ENCODE measurements around the gene KLB. TPM values are rescaled to one million over a fixed set of nuclear protein-coding genes. Genes with fewer than 3 reads are reported as not detected.
A peak's percentile ranks its signal among the peaks of the same experiment; 100 is the strongest.
"Not testable (repeated sequence)": the region's sequence is repeated elsewhere in the genome, so short reads cannot be mapped to it uniquely, and the experiment has no call there.

Gene KLB
- total RNA-seq (under 1 TPM in 1 of 2 experiments, not detected in 1; 0.05 TPM), polyA plus RNA-seq (under 1 TPM in 1 of 3 donors, not detected in 2; 0.03 TPM), total RNA-seq (0 to 0.09 (median 0) reads per million in 6 experiments)

GRCh38 chr4:39406763-39407583 lies at the start of gene KLB:
Gene KLB, plus strand, starts transcription at chr4:39406930. Its CDS starts 20 bp downstream, at chr4:39406950.
- Mint-ChIP-seq H3K4me1 (no peaks in the 10 kb centered on the region), H3K27me3 (no peaks in the 10 kb centered on the region), H3K9me3 (no peaks in the 10 kb centered on the region), H3K27ac (no peak within 1 kb of the TSS), H3K36me3 (no peaks in the 10 kb centered on the region), H3K4me3 (no peak within 1 kb of the TSS)
- no peak for DNase-seq
- POLR2A ChIA-PET = no interaction called here
- no peak for ATAC-seq

DNA sequence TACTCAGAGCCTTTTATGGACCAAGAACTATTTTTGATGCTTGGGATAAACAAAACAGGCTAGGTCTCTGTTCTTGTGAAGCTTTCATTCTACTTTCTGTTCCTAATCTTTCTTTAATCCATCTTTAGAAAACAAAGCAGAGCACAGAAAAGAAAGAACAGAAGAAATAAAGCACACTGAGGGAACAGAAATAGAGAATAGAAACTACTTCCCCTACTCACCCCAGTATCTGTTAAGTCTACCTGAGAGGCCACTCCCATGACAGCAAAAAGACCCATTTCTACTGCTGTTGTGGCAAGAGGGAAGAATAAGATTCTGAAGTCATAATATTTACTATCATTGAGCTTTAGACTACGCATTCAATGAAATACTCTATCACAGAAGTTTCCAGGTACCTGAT lies 49.7 kb upstream of the KLB start:
- POLR2A ChIA-PET = interaction anchor here (1.8 kb wide), 1 partner anchor 10 kb away, joined by 7 read pairs; the partner anchor contains the start of gene RFC1
- Mint-ChIP-seq H3K4me3 (peak overlapping the region in 2 of 10 donors; percentile 9 to 15), H3K4me1 (peaks cover 23 to 70% (median 55%) of the 10 kb centered on the region in 4 donors), H3K27ac (peak overlapping the region; percentile 13 to 76 (median 66)), H3K27me3 (no peaks in the 10 kb centered on the region), H3K36me3 (peaks cover 0 to 4% (median 0%) of the 10 kb centered on the region in 3 donors), H3K9me3 (no peaks in the 10 kb centered on the region)
- ATAC-seq (no peak), DNase-seq (no peak)

DNA sequence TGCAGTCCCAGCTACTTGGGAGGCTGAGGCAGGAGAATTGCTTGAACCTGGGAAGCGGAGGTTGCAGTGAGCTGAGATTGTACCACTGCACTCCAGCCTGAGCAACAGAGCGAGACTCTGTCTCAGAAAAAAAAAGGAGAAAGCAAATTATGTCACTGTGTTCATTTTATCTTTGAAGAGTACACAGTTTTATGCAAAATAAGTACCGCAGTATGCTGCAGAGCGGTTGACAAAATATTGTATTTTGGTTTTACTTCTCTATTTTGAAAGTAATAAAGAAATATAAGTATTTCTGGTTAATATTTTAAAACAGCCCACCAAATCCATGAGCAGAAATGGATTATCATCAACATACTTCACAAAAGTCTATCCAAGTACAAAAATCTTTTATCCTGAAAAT lies 46.1 kb upstream of the KLB start:
- DNase-seq, H3K27ac Mint-ChIP-seq, H3K4me3 Mint-ChIP-seq, H3K27me3 Mint-ChIP-seq, ATAC-seq, H3K9me3 Mint-ChIP-seq, H3K36me3 Mint-ChIP-seq, POLR2A ChIA-PET: not testable (repeated sequence)
- H3K4me1 Mint-ChIP-seq = peaks cover 17 to 68% (median 48%) of the 10 kb centered on the region in 4 donors

DNA sequence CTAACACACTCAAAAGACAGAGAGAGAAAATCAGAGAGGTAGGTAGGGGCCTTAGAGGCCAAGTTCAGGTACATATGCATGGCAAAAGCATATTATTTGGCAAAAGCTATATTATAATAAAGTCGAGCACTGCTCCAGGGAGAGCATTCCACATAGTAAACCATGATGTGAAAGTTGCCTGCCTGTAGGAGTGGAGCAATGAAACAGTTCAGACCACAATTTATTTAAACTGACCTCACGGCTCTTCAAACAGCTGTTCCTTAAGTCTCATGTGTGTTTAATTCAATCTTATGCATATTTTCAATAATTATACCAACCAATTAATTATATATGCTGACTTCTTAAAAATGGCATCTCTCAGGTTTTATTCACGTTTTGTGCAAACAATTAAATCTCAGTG lies 43.9 kb upstream of the KLB start:
- Mint-ChIP-seq H3K36me3 (peaks cover 0 to 7% (median 0%) of the 10 kb centered on the region in 3 donors), H3K27ac (peak overlapping the region in 5 of 10 donors; percentile 6 to 61 (median 45)), H3K9me3 (no peaks in the 10 kb centered on the region), H3K4me3 (peak overlapping the region in 6 of 10 donors; percentile 7 to 33 (median 14)), H3K27me3 (no peaks in the 10 kb centered on the region), H3K4me1 (peaks cover 19 to 57% (median 50%) of the 10 kb centered on the region in 4 donors)
- POLR2A ChIA-PET = interaction anchor here (0.5 kb wide), 1 partner anchor 26 kb away, joined by 6 read pairs; no protein-coding TSS in a partner anchor
- ATAC-seq (no peak), DNase-seq (no peak)

DNA sequence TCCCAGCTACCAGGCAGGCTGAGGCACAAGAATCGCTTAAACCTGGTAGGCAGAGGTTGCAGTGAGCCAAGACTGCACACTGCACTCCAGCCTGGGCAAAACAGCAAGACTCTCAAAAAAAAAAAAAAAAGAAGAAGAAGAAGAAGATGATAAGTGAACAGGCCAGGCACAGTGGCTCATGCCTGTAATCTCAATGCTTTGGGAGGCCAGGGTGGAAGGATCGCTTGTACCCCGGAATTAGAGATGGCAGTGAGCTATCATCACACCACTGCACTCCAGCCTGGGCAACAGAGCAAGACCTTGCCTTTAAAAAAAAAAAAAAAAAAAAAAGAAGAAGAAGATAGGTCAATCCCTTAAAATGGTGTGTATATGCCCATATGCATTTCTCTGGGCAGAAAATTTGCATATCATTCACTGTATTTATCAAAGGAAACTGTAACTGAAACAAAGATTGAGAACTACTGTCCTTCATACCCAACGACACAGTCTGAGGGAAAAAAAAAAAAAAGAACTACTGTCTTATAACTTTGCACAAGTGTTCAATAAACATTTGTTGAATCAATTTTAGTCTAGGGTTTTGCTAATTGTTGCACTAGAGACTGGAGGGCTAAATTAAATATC lies 42.8 kb upstream of the KLB start:
- DNase-seq = no peak
- H3K4me1 Mint-ChIP-seq = peaks cover 17 to 51% (median 45%) of the 10 kb centered on the region in 4 donors
- H3K27ac Mint-ChIP-seq = peak overlapping the region in 7 of 10 donors; percentile 0 to 68 (median 7)
- peak overlapping the region in 9 of 10 donors; percentile 33 to 94 (median 69) for H3K4me3 Mint-ChIP-seq
- POLR2A ChIA-PET = interaction anchor here (0.7 to 3.6 kb wide), 3 partner anchors 10 to 95 kb away, joined by 4 to 38 read pairs (median 23); partner anchors contain the start of genes LIAS and RPL9
- no peaks in the 10 kb centered on the region for H3K27me3 Mint-ChIP-seq
- no peaks in the 10 kb centered on the region for H3K9me3 Mint-ChIP-seq
- peaks cover 0 to 7% (median 0%) of the 10 kb centered on the region in 3 donors for H3K36me3 Mint-ChIP-seq
- ATAC-seq = no peak

GRCh38 chr4:39365360-39365759 lies 41.4 kb upstream of the KLB start:
- Mint-ChIP-seq H3K9me3 (peaks cover 0 to 3% (median 0%) of the 10 kb centered on the region in 9 donors), H3K27me3 (no peaks in the 10 kb centered on the region)
- ATAC-seq = no peak

DNA sequence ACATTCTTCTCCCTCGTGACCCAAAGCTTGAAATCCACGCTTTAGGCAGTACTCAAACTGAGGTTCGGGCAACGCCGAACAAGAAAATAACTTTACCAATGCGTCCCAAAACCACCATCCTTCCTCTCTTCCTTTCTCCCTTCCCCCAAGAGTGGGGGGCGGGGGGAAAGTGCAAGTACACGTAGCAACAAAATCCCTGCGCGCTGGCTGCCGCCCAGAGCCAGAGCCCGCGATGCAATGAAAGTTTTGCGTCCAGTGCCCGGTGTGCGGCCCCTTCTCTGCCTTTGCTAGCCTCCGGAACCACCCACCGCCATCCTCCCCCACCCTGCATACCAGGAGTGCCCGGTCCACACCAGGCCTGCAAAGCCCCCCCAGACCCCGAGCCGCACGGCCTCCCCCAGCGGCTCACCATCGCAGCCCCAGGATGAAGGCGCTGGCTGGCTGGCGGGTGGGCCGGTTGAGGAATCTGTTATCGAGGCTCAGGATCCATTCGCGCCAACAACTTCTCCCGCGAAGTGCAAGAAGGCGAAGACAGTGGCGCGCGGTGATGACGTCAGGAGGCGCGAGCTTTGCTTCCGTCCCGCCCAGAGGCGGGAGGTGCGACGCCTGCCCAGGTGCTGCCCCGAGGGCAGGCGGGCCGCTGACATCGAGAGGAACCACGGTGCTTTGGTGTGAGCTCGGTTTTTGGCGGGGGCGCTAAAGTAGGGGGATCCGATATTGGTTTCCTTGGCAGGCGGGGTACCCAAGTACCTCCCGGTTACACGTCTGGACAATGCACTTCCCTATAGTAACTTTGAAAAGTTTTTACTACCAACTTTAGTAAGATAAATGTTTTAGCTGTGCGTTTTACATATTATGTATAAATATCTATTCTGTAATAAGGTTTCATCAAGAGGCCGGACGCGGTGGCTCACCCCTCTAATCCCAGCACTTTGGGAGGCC lies 40.6 kb upstream of the KLB start, which contains the start of gene RFC1:
Gene RFC1, minus strand, starts transcription at position 533 of the 942 bp plus-strand sequence. Its CDS starts 121 bp downstream, at position 412.
- DNase-seq (peak; percentile 88 to 97 (median 92)), ATAC-seq (peak; percentile 96 to 98)
- Mint-ChIP-seq H3K36me3 (peaks cover 0 to 7% (median 7%) of the 10 kb centered on the region in 3 donors), H3K27ac (peak within 1 kb of the TSS; percentile 85 to 96 (median 94)), H3K4me1 (peaks cover 13 to 46% (median 40%) of the 10 kb centered on the region in 4 donors), H3K9me3 (peaks cover 0 to 8% (median 2%) of the 10 kb centered on the region in 9 donors), H3K27me3 (no peaks in the 10 kb centered on the region), H3K4me3 (peak within 1 kb of the TSS; percentile 91 to 94 (median 93))
- POLR2A ChIA-PET = interaction anchor here (0.6 to 3.6 kb wide), 9 partner anchors 8 to 1542 kb away, joined by 3 to 38 read pairs (median 3); partner anchors contain the start of genes LIAS, RPL9 and UGDH

More at GRCh38 chr4:39365360-39365759, 41.4 kb upstream of the KLB start:
- DNase-seq = no peak
- H3K4me3 Mint-ChIP-seq = peak overlapping the region; percentile 91 to 94 (median 93)
- peaks cover 13 to 46% (median 40%) of the 10 kb centered on the region in 4 donors for H3K4me1 Mint-ChIP-seq
- peaks cover 0 to 7% (median 2%) of the 10 kb centered on the region in 3 donors for H3K36me3 Mint-ChIP-seq
- H3K27ac Mint-ChIP-seq = peak overlapping the region; percentile 85 to 96 (median 94)
- POLR2A ChIA-PET = interaction anchor here (0.6 to 3.6 kb wide), 8 partner anchors 12 to 1541 kb away, joined by 3 to 38 read pairs (median 4); partner anchors contain the start of genes LIAS and RPL9

DNA sequence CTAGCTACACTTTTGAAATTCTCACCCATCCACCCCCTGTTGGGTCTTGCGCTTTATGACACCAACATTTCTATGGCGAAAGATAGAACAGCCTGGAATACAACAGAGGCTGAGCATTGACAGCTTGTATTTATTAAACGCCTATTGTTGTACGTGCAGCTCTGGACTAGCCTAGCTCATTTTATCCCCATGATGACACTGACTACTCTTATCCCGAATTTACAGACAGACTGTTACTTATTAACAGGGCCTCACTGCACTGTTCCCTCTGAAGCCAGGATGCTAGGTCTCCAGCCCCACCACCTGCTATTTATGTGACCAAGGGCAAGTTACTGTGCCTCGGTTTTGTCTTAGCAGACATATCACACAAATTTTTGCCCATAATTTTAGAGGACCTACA lies 39.6 kb upstream of the KLB start:
- Mint-ChIP-seq H3K4me1 (peaks cover 12 to 40% (median 35%) of the 10 kb centered on the region in 4 donors), H3K4me3 (peak overlapping the region in 9 of 10 donors; percentile 27 to 94 (median 93)), H3K27ac (peak overlapping the region in 7 of 10 donors; percentile 20 to 95 (median 87)), H3K27me3 (no peaks in the 10 kb centered on the region), H3K9me3 (peaks cover 0 to 19% (median 2%) of the 10 kb centered on the region in 9 donors), H3K36me3 (peaks cover 0 to 7% (median 3%) of the 10 kb centered on the region in 3 donors)
- DNase-seq (no peak), ATAC-seq (no peak)
- POLR2A ChIA-PET = interaction anchor here (0.5 to 3.6 kb wide), 7 partner anchors 9 to 853 kb away, joined by 3 to 38 read pairs (median 5); partner anchors contain the start of genes LIAS, RPL9, UBE2K and UGDH

- Mint-ChIP-seq H3K4me1 (peaks cover 7 to 22% (median 21%) of the 10 kb centered on the region in 4 donors), H3K36me3 (peaks cover 0 to 7% (median 0%) of the 10 kb centered on the region in 3 donors), H3K4me3 (no peak overlapping the region), H3K9me3 (peaks cover 0 to 22% (median 2%) of the 10 kb centered on the region in 9 donors), H3K27ac (no peak overlapping the region), H3K27me3 (no peaks in the 10 kb centered on the region)
- DNase-seq (no peak), ATAC-seq (no peak)
- POLR2A ChIA-PET = no interaction called here
Measured at GRCh38 chr4:39369301-39369700, 37.4 kb upstream of the KLB start.

- H3K27ac Mint-ChIP-seq, ATAC-seq, POLR2A ChIA-PET, H3K36me3 Mint-ChIP-seq, DNase-seq, H3K27me3 Mint-ChIP-seq, H3K4me3 Mint-ChIP-seq, H3K4me1 Mint-ChIP-seq: not testable (repeated sequence)
- peaks cover 0 to 22% (median 2%) of the 10 kb centered on the region in 9 donors for H3K9me3 Mint-ChIP-seq
Measured at GRCh38 chr4:39371209-39371608, 35.5 kb upstream of the KLB start.

GRCh38 chr4:39375478-39375877 lies 31.3 kb upstream of the KLB start:
- Mint-ChIP-seq H3K4me3 (no peak overlapping the region), H3K27me3 (peaks cover 0 to 10% (median 5%) of the 10 kb centered on the region in 5 donors), H3K9me3 (peaks cover 2 to 35% (median 17%) of the 10 kb centered on the region in 9 donors), H3K36me3 (peaks cover 3 to 15% (median 8%) of the 10 kb centered on the region in 3 donors), H3K4me1 (no peaks in the 10 kb centered on the region), H3K27ac (no peak overlapping the region)
- POLR2A ChIA-PET = no interaction called here
- no peak for ATAC-seq
- DNase-seq = no peak

Measured in naive thymus-derived CD8-positive, alpha-beta T cell (primary cell).